ENCODE measurements around the gene CFAP141. TPM values are rescaled to one million over a fixed set of nuclear protein-coding genes. Genes with fewer than 3 reads are reported as not detected.
"Not testable (repeated sequence)": the region's sequence is repeated elsewhere in the genome, so short reads cannot be mapped to it uniquely, and the experiment has no call there.

Gene CFAP141
- total RNA-seq, 4 donors from 2014 or later = not detected

GRCh38 chr1:154208677-154209388, 2.7 kb upstream of the CFAP141 start:
- Histone ChIP-seq H3K27ac (no peak overlapping the region), H3K36me3 (peaks cover 7 to 94% of the 10 kb centered on the region in 2 donors), H3K9me3 (no peaks in the 10 kb centered on the region), H3K27me3 (no peaks in the 10 kb centered on the region), H3K4me3 (no peak overlapping the region), H3K4me1 (no peaks in the 10 kb centered on the region)
- 68 to 76% methylated on average over 2 to 5 of the region's 5 CpGs for WGBS, 2 donors (ENCODE audit: low coverage in 1 of 2)
- no peak for ATAC-seq
- TF ChIP-seq CTCF (IDR thresholded peaks at IDR 0.05) (no peak), POLR2A (IDR thresholded peaks at IDR 0.05) (no peak), EP300 (IDR thresholded peaks at IDR 0.05) (no peak), POLR2AphosphoS5 (IDR thresholded peaks at IDR 0.05) (no peak)

GRCh38 chr1:154207262-154207661, 1.1 kb upstream of the CFAP141 start:
- TF ChIP-seq EP300 (IDR thresholded peaks at IDR 0.05) = no peak
- TF ChIP-seq CTCF (IDR thresholded peaks at IDR 0.05) = no peak
- TF ChIP-seq POLR2A (IDR thresholded peaks at IDR 0.05) = no peak
- TF ChIP-seq POLR2AphosphoS5 (IDR thresholded peaks at IDR 0.05) = no peak
- 81 to 84% methylated on average over 6 to 9 of the region's 9 CpGs for WGBS, 2 donors (ENCODE audit: low coverage in 1 of 2)
- Histone ChIP-seq H3K4me1 (no peaks in the 10 kb centered on the region), H3K27me3 (no peaks in the 10 kb centered on the region), H3K9me3 (no peaks in the 10 kb centered on the region), H3K36me3 (peaks cover 4 to 78% of the 10 kb centered on the region in 2 donors), H3K27ac (no peak overlapping the region), H3K4me3 (no peak overlapping the region)
- ATAC-seq = no peak

GRCh38 chr1:154205778-154206177, 355 bp downstream of the CFAP141 start:
- ATAC-seq, H3K4me1 ChIP-seq, H3K4me3 ChIP-seq, H3K27me3 ChIP-seq, H3K9me3 ChIP-seq, H3K27ac ChIP-seq: not testable (repeated sequence)
- peaks cover 4 to 63% of the 10 kb centered on the region in 2 donors for H3K36me3 ChIP-seq
- WGBS, 2 donors (ENCODE audit: low coverage in 1 of 2) = 86 to 100% methylated on average over 1 to 4 of the region's 11 CpGs

DNA sequence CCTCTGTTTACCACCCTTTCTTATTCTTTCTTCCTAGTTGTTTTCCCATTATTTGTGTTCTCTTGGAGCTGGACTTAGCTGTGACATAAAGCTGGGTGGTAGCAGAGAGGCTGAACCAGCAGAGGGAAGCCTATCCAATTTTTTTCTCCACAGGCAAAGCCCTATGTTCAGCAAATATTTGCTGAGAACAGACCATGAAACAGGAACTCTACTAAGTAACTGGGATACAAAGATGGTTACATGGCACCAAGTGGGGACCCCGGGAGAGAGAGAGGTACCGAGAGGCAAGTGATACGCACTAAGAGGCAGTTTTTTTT, 6.6 kb downstream of the CFAP141 start:
- Histone ChIP-seq H3K4me3 (no peak overlapping the region), H3K27me3 (no peaks in the 10 kb centered on the region), H3K4me1 (peaks cover 0 to 13% (median 0%) of the 10 kb centered on the region in 3 donors), H3K27ac (peak overlapping the region in 2 of 4 donors; percentile 26 to 62), H3K9me3 (no peaks in the 10 kb centered on the region), H3K36me3 (peaks cover 0 to under 1% of the 10 kb centered on the region in 2 donors)
- no peak for TF ChIP-seq CTCF (IDR thresholded peaks at IDR 0.05)
- TF ChIP-seq POLR2A (IDR thresholded peaks at IDR 0.05) = no peak
- TF ChIP-seq POLR2AphosphoS5 (IDR thresholded peaks at IDR 0.05) = no peak
- no peak for TF ChIP-seq EP300 (IDR thresholded peaks at IDR 0.05)
- ATAC-seq = peak; percentile 22
- 93 to 97% methylated on average over 3 of the region's 3 CpGs for WGBS, 2 donors (ENCODE audit: low coverage in 1 of 2)

GRCh38 chr1:154198756-154199562, 7.2 kb downstream of the CFAP141 start:
- no peaks in the 10 kb centered on the region for H3K27me3 ChIP-seq
- peak overlapping the region in 2 of 4 donors; percentile 26 to 62 for H3K27ac ChIP-seq
- WGBS, 2 donors (ENCODE audit: low coverage in 1 of 2) = 2 to 5% methylated on average over 4 to 5 of the region's 5 CpGs
- TF ChIP-seq POLR2A (IDR thresholded peaks at IDR 0.05) (no peak), EP300 (IDR thresholded peaks at IDR 0.05) (no peak), POLR2AphosphoS5 (IDR thresholded peaks at IDR 0.05) (no peak), CTCF (IDR thresholded peaks at IDR 0.05) (peak in 3 of 4 experiments; percentile 43 to 64 (median 45))
- peak; percentile 58 for ATAC-seq
- peaks cover 0 to 13% (median 0%) of the 10 kb centered on the region in 3 donors for H3K4me1 ChIP-seq
- no peak overlapping the region for H3K4me3 ChIP-seq
- no peaks in the 10 kb centered on the region for H3K9me3 ChIP-seq
- no peaks in the 10 kb centered on the region for H3K36me3 ChIP-seq

All from gastroesophageal sphincter (tissue), 4 donors.